ENCODE measurements around the gene ADRA1B.

Gene ADRA1B

DNA sequence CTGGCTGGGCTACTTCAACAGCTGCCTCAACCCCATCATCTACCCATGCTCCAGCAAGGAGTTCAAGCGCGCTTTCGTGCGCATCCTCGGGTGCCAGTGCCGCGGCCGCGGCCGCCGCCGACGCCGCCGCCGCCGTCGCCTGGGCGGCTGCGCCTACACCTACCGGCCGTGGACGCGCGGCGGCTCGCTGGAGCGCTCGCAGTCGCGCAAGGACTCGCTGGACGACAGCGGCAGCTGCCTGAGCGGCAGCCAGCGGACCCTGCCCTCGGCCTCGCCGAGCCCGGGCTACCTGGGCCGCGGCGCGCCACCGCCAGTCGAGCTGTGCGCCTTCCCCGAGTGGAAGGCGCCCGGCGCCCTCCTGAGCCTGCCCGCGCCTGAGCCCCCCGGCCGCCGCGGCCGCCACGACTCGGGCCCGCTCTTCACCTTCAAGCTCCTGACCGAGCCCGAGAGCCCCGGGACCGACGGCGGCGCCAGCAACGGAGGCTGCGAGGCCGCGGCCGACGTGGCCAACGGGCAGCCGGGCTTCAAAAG, 55.7 kb downstream of the ADRA1B start:
- H3K4me3 ChIP-seq (ENCODE audit: low read depth, low read length): no peak overlapping the region
- TF ChIP-seq, protein P1, sequence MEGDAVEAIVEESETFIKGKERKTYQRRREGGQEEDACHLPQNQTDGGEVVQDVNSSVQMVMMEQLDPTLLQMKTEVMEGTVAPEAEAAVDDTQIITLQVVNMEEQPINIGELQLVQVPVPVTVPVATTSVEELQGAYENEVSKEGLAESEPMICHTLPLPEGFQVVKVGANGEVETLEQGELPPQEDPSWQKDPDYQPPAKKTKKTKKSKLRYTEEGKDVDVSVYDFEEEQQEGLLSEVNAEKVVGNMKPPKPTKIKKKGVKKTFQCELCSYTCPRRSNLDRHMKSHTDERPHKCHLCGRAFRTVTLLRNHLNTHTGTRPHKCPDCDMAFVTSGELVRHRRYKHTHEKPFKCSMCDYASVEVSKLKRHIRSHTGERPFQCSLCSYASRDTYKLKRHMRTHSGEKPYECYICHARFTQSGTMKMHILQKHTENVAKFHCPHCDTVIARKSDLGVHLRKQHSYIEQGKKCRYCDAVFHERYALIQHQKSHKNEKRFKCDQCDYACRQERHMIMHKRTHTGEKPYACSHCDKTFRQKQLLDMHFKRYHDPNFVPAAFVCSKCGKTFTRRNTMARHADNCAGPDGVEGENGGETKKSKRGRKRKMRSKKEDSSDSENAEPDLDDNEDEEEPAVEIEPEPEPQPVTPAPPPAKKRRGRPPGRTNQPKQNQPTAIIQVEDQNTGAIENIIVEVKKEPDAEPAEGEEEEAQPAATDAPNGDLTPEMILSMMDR (IDR thresholded peaks at IDR 0.05; ENCODE audit: insufficient read depth, low read depth, low read length, missing control alignments): no peak
- no peak for DNase-seq (ENCODE audit: low read depth)

DNA sequence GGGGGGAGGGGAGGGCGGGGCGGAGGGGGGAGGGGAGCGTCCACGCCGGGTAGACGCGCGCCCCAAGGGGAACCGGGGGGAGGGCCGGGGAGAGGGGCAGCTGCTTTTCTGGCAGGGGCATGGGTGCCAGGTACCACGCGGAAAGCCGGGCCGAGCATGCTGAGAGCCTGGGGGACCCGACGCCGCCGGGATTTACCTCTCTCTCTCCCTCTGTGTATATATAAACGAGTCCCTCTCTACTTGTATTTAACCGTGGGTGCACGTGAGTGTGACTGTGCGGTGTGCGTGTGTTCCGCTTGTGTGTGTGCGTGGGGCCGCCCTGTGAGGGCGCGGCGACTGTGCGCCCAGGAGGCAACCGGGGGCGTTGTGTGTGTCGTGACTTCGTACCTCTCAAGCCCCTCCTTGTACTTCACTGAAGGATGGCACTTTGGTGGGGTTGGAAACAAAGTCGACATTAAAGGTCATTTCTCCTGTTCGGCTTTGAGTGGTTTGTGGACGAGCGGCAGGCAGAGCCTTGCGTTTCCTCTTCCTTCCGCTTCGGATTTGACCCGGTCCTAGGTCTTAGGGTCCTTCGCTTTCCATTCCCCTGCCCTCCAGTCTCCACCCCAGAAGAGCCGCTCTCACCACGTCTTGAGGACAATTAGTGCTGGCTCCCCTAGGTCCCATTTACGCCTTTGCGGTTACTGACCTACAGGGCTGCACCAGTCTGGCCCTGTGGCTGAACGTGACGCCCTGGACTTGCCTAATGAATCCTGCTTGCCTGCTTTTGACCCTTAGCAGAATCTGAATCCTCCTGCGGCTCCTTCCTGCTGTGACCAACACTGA, 56.5 kb downstream of the ADRA1B start:
- no peak overlapping the region for H3K4me3 ChIP-seq (ENCODE audit: low read depth, low read length)
- DNase-seq (ENCODE audit: low read depth): no peak
- TF ChIP-seq, protein P1 (IDR thresholded peaks at IDR 0.05; ENCODE audit: insufficient read depth, low read depth, low read length, missing control alignments): no peak

DNA sequence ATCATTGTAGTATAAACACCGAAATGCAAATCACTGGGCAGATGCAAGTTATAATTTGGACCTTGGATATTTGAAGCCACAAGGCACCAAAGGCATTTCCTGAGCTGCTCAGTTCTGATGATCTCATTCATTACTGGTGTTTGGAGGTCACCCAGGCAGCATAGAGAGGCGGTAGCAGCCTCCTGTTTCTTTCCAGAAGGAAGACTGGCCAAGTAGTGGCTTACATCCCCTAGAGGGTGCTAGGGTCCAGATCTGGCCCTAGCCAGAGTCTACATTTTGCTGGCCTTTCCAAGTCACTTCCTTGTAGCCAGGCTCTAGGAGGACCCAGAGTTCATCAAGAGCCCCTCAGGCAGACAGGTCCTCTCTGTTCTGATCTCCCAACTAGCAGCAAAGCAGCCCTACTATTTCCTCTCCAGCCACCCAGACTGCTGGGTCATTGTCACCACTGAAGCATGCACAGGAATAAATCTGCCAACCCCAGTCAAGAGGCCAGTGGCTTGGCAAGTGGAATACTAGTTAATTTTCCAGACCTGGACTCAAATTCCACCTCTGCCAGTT, 59.3 kb downstream of the ADRA1B start:
- TF ChIP-seq, protein P1 (IDR thresholded peaks at IDR 0.05; ENCODE audit: insufficient read depth, low read depth, low read length, missing control alignments): no peak
- H3K4me3 ChIP-seq (ENCODE audit: low read depth, low read length): no peak overlapping the region
- DNase-seq (ENCODE audit: low read depth): no peak

DNA sequence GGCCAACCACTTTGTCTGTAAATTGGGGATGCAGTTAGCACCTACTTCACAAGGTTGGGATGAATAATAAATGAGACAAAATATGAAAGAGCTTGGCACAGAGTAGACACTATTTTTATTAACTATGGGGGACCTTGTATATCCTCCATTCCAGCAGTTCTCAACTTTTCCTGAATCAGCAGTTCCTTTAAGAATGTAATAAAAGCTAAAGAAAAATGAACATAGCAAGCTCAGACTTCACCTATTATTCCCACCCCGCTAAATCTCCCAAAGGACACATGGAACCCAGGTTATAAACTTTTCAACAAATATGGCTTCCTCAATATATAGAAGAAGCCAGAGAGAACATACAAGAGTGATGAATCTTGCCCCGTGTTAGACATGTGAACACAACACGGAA, 60.6 kb downstream of the ADRA1B start:
- H3K4me3 ChIP-seq (ENCODE audit: low read depth, low read length): no peak overlapping the region
- TF ChIP-seq, protein P1 (IDR thresholded peaks at IDR 0.05; ENCODE audit: insufficient read depth, low read depth, low read length, missing control alignments): no peak
- DNase-seq (ENCODE audit: low read depth): no peak

DNA sequence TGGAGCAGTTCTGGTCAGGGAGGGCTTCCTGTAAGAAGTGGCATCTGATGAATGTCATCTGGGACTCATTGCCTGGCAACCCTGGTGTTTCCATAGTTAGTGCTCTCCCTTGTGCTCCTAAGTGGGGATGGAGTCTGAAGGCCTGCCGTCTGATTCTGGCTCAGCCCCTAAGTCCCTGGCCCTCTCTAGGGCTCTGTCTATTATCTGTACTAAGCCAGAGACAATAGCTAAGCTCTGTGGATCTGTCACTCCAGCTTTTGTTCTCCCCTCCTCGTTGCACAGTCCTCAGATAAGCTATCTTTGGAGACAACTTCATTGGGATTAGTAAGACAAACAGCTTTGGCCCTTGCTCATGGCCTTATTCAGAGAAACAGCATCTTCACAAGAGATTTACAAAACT, 62.1 kb downstream of the ADRA1B start:
- no peak for DNase-seq (ENCODE audit: low read depth)
- TF ChIP-seq, protein P1 (IDR thresholded peaks at IDR 0.05; ENCODE audit: insufficient read depth, low read depth, low read length, missing control alignments): no peak
- H3K4me3 ChIP-seq (ENCODE audit: low read depth, low read length): no peak overlapping the region

DNA sequence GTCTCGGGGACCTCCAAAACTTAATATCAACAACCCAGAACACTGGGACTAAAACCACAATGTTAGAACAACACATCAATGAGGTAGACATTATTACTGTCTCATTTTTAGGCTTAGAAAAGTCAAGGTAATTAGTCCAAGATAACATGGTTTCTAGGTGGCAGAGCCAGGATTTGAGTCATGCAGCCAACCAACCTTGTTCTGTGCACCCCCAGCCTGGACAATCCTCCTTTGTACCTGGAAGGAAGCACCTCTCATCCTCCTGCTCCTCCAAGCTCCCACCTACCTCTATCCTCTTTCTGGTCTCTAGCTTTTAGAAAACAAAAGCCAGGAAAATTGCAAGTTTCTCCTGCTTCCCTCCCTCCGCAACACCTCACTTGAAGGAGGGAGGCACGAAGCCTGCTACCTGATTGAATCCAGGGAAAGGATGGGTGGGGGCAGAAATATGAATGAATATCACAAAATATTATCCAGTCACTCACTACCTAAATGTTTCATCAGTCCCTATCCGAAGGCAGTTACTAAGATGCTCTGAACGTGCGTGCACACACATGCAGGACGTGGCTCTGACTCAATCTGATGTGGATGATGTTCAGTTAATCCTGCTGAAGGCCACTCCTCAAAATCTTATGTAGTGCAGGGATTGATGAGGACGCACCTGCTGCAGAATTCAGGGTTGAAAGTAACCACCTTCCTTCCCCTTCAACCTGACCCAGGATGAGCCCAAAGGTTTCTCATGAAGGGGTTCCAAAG, 66.3 kb downstream of the ADRA1B start:
- no peak for DNase-seq (ENCODE audit: low read depth)
- TF ChIP-seq, protein P1 (IDR thresholded peaks at IDR 0.05; ENCODE audit: insufficient read depth, low read depth, low read length, missing control alignments): no peak
- no peak overlapping the region for H3K4me3 ChIP-seq (ENCODE audit: low read depth, low read length)

Data from GM12865 (cell line).